HG02870 (cell line): Measurements from ENCODE around the gene DNAJC17.

ENCODE experiments used
- ATAC-seq: cut with Tn5 transposase; IDR thresholded peaks from one replicate; pipeline ENCODE4 v1.9.1; 2021; ENCODE audit warnings: mild to moderate bottlenecking, moderate library complexity; ENCODE audit not compliant: unreplicated experiment

DNAJC17 gene, protein sequence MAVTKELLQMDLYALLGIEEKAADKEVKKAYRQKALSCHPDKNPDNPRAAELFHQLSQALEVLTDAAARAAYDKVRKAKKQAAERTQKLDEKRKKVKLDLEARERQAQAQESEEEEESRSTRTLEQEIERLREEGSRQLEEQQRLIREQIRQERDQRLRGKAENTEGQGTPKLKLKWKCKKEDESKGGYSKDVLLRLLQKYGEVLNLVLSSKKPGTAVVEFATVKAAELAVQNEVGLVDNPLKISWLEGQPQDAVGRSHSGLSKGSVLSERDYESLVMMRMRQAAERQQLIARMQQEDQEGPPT

DNA sequence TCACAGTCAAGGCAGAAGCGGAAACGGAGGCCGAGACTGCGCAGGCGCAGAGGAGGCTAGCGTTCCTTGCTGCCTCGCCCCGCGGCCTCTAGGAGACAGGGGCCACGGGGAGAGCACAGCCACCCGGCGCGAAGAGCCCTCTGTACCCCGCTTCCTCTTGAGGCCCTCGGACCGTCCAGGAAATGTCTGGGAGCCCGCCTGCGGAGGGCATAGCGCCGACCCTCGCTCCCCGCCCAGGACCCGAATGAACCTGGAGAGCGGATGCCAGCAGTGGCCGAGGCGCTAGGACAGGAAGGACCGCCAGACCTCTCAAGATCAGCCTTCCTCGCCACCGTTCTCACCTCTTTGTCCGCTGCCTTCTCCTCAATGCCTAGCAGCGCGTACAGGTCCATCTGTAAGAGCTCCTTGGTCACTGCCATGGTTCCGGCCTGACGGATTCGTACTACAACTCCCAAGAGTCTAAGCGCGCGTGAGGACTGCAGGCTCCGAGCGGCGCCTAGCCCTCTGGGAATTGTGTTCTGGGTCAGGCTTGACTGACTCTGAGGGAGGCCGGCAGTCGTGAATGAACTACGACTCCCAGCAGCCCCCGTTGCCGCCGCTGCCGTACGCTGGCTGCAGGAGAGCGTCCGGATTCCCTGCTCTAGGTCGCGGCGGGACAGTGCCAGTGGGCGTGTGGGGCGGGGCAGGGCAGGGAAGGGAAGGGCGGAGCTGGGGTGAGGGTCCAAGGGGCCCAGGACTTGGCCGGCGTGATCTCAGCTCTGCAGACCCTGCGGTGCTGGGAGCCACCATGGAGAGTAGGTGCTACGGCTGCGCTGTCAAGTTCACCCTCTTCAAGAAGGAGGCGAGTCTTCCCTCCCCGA is at the start of gene DNAJC17, which contains the start of gene ZFYVE19:
Gene DNAJC17, minus strand, starts transcription at position 446 of the 860 bp plus-strand sequence. Its CDS starts 27 bp downstream, at position 419.
Gene ZFYVE19, plus strand, starts transcription at position 62 of the 860 bp plus-strand sequence. Its CDS starts 501 bp downstream, at position 563.
- ATAC-seq, result peak; percentile 93

DNA sequence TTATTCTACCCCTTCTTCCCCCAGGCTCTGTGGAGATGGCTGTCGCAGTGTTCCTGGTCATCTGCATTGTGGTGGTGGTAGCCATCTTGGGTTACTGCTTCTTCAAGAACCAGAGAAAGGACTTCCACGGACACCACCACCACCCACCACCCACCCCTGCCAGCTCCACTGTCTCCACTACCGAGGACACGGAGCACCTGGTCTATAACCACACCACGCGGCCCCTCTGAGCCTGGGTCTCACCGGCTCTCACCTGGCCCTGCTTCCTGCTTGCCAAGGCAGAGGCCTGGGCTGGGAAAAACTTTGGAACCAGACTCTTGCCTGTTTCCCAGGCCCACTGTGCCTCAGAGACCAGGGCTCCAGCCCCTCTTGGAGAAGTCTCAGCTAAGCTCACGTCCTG is 49.5 kb upstream of the DNAJC17 start:
- ATAC-seq, result no peak

DNA sequence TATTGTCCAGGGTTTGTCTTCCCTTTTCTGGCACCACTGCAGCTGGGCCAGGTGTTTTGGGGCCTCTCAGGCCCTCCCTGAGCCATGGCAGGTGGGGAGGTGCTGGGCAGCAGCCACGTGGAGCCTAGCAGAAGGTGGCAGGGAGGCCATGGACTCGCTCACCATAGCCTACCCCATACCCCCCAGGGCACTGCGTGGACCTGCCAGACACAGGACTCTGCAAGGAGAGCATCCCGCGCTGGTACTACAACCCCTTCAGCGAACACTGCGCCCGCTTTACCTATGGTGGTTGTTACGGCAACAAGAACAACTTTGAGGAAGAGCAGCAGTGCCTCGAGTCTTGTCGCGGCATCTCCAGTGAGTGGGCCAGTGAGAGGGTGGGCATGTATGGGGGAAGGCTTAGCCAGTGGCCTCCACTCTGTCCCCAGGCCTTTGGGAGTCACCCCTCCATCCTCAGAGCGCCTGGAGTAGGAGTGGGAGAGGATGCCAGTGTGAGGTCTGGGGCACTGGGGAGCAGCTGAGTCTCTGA is 48.5 kb upstream of the DNAJC17 start:
- ATAC-seq, result no peak

DNA sequence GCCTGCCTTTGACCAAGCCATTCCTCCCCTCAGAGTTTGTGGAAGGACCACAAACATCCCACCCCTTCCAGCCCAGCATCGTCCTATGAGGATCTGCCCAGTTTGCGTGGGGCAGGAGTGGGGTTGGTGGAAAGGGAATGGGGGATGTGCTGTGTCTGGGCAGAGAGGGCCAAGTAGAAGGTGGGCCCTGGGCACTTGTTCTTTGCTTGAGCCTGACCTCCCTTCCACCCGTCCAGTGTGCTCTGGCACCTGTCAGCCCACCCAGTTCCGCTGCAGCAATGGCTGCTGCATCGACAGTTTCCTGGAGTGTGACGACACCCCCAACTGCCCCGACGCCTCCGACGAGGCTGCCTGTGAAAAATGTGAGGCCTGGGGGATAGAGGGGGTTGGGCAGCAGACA is 46.9 kb upstream of the DNAJC17 start:
- ATAC-seq, result no peak

DNA sequence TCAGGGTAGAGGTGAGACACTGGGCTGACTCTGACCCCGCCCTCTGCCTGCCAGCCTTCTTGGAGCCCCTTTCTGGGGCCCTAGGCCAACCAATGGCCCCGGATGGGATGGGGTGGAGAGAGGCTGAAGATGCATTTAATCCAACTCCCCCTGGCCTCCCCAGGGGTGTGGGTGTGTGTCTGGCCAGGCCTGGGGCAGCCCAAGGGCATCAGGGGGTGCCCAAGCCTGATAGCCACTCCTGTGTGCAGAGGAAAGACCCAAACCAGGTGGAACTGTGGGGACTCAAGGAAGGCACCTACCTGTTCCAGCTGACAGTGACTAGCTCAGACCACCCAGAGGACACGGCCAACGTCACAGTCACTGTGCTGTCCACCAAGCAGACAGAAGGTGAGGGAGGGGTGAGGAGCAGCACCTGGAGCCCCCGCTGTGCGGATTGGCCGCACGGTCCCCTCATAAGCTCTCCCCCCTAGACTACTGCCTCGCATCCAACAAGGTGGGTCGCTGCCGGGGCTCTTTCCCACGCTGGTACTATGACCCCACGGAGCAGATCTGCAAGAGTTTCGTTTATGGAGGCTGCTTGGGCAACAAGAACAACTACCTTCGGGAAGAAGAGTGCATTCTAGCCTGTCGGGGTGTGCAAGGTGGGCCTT is 46.1 kb upstream of the DNAJC17 start:
- ATAC-seq, result no peak

DNA sequence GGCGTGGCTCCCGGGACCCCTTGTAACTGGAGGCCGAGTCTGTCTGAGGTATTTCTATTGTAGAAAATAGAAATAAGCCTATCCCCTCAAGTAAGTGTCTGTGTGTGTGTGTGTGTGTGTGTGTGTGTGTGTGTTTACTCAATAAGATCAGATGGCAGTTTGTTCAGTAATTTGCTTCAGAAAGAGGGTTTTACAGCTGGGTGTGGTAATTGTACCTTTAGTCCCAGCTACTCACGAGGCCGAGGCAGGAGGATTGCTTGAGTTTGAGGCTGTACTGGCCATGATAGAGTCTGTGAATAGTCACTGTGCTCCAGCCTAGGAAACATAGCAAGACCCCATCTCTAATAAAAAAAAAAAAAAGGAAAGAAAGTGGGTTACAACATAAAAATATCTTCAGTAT is 45.3 kb upstream of the DNAJC17 start:
- no peak for ATAC-seq

DNA sequence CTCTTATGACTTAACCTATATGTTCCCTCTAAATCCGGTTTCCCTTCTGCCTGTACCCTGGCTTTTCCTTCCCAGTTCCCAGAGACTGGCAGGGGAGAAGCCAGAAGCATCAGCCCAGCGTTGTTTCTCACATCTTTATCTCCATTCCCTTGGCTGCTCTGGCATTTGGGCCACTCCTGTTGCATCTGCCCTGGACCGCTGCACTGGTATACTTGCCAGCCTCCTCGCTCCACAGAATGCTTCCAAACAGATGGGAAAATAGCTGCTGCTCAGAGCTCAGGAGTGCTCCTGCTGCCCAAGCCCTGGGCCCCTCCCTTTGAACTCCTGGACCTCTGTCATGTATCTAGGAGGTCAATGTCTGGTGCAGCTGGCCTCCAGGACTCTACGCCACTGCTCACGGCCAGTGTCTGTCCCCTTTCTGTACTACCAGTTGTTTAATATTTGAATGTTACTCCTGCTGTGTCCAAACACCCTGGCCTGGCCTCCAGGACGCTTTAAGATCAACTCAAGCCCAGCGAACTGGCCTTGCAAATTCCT is 43.4 kb upstream of the DNAJC17 start:
- ATAC-seq, result no peak

DNA sequence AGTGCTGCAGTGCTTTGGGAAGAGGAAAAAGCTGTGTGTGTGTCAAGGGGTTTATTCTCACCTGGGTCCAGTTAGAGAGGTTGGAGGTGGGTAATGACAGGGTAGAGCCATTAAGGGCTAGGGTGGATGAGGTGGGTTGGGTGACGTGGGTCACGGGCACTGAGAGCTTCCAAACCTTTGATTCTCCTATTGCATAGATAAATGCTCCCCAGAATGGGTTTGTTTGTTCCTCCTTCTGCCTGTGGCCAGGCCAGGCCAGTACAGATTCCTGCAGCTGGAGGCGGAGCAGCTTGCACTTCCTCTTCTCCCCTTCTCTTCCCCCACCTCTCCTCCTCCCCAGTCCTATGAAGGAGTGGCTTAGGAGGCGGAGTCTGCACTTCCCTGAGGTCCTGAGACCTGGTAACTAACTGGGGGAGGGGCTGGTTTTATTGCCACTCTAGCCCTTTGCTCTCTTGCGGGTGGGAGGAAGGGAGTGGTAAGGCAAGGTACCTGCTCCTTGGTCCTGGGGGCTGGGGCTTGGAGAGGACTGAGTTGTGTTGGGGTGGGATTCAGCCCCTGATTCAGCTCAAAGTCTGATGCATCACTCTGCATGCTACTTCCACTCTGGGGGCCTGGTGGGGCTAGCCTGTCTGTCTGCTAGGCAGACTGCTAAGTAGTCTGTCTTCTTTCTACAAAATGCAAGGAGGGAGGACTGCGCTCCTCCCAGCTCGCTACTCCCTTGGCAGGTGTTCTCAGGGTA is 40.1 kb upstream of the DNAJC17 start:
- peak; percentile 61 for ATAC-seq

DNA sequence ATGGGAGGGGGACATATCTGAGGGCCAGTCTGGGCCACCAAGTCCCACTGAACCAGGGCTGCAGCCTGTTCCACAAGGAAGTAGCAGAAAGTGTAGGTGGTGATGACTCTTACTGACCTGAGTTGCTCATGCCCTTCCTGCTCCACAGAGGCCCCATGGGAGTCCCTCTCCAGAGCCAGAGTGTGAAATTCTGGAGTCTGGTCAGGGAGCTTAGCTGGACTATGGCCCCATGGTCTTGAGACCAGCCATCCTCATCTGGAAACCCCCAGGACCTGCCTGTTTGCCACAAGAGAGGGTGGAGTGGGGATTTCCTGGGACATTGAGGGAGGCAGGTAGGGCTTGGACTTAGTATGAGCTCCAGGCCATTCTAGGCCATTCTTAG is 39.6 kb upstream of the DNAJC17 start:
- no peak for ATAC-seq

DNA sequence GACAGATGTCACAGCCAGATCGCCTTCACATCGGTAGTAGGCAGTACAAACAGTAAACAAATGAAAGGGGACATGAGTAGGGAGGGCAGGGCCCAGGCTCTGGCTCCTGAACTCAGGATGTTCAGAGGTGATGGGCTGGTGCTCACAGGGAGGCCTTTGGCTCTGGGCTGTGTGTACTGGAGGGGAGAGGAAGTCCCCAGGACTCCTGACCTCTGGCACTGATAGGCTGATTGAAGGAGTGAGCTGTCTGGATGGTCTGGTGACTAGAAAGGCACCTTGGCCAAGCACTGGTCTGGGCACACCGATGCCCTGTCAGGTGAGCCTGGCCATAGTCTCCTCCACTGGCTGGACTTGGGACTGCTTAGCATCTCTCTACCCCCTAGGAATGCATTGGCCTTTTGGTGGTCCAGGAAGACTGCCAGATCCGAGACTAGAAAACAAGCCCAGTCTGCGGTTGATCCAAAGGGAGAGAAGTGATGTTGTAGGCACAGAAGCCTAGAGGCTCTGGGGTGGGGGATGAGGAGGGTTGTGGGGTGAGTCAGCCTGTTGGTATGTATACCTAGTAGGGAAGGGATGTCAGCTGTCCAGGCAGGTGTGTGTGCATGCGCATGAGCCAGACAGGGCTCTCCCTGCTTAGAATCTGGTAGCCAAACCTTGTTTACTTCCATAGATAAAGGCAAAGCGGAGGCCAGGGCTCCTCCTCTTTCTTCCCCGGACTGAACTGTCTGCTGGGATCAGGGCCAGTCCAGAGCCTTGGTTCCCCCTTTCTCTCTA is 38.4 kb upstream of the DNAJC17 start:
- ATAC-seq, result no peak

DNA sequence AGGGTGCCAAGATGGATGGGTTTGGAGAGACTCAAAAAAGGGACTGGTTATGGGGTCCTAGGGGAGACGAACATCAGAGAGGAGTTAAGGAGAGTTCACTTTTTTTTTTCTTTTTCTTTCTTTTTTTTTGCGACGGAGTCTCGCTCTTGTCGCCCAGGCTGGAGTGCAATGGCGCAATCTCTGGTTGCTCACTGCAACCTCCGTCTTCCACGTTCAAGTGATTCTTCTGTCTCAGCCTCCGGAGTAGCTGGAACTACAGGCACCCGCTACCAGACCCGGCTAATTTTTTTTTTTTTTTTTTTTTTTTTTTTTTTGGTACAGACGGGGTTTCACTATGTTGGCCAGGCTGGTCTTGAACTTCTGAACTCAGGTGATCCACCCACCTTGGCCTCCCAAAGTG is 37.8 kb upstream of the DNAJC17 start:
- ATAC-seq, result no peak

DNA sequence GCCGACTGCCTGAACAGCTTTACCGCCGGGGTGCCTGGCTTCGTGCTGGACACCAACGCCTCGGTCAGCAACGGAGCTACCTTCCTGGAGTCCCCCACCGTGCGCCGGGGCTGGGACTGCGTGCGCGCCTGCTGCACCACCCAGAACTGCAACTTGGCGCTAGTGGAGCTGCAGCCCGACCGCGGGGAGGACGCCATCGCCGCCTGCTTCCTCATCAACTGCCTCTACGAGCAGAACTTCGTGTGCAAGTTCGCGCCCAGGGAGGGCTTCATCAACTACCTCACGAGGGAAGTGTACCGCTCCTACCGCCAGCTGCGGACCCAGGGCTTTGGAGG is 37.4 kb upstream of the DNAJC17 start:
- no peak for ATAC-seq

DNA sequence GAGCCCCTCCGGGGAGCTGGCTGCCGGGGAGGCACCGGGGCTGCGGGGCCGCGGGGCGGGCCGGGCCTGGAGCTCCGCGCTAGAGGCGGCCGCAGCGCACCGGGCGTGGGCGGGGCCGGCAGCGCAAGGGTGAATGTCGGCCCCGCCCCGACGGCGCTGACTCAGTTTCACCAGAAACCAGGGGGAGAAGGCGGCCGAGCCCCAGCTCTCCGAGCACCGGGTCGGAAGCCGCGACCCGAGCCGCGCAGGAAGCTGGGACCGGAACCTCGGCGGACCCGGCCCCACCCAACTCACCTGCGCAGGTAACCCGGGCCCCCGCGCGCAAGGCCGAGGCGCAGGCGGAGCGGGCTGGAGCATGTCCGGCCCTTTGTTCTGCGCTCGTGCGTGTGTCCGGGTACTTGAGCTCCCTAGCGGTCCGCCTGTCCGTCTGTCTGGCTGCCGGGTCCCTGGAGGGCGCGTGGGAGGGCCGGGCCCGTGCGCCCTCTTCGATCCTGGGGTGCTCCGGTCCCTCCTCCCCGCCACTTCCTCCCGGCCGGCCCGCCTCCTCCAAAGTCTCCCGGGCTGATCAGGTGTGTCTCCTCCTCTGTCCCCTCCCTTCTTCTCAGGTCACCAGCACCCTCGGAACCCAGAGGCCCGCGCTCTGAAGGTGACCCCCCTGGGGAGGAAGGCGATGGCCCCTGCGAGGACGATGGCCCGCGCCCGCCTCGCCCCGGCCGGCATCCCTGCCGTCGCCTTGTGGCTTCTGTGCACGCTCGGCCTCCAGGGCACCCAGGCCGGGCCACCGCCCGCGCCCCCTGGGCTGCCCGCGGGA is 36.8 kb upstream of the DNAJC17 start, which contains the start of gene SPINT1:
Gene SPINT1, plus strand, starts transcription at position 164 of the 811 bp plus-strand sequence. Its CDS starts 507 bp downstream, at position 671.
- no peak for ATAC-seq

DNA sequence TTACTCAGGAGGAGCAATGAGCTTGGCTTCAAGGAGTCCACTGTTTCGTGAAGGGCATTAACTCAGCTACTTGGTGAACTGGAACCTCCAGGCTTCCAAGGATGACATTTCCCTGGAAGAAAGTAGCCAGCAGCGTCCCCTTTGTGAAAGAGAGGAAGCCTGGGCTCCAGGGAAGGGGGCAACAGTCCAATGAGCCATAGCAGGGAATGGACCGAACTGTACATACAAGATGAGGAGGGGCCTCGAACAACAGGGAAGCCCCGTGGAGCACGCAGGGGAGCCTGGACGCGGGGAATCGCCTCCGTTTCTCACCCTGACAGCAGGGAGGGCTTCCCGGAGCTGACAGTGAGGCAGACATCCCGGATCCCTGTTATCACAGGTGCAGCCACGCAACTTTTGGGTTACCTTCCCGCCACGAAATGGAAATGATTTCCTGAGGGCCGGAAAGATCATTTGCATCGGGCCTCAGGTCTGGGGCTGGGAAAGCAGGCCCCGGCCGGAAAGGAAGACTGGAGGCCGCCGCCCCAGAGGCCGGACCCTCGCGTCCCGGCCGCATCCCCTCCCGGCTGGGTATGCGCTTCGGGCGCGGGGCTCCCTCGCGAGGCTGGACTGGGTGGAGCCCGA is 36.1 kb upstream of the DNAJC17 start:
- no peak for ATAC-seq

DNA sequence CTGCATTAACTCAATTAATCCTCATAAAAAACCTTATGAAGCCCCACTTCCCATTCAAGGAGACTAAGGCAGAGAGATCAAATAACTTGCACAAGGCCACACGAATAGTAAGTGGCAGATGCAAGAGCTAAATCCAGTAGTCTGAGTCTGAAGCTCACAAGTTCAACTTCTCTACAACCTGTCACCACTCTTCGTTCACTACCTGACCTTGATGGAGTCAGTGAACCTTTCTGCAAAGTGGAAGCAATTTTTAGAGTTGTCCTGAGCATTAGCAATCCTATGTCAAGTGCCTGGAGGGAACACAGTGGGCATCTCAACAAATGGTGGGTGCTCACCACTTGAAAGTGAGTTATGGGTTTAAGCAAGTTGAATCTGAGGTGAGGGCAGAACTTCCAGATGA is 34.5 kb upstream of the DNAJC17 start:
- no peak for ATAC-seq

DNA sequence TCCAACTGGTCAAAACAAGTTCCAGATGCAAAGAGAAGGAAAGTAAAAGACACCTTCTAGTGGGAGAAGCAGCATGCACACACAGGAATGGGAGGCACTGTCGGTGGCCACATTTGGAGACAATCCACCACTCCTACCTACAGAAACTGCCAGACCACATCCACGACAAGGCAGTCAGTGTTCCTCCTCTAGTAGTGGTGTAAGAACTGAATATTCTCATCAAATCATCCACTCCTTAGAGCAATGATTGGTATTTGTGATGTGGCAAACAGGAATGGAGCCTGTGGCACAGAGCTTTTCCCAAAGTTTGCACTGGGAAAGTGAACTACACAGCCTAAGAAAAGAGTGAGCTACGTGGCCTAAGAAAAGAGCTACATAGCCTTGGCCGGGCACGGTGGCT is 31.5 kb upstream of the DNAJC17 start:
- ATAC-seq, result no peak

DNA sequence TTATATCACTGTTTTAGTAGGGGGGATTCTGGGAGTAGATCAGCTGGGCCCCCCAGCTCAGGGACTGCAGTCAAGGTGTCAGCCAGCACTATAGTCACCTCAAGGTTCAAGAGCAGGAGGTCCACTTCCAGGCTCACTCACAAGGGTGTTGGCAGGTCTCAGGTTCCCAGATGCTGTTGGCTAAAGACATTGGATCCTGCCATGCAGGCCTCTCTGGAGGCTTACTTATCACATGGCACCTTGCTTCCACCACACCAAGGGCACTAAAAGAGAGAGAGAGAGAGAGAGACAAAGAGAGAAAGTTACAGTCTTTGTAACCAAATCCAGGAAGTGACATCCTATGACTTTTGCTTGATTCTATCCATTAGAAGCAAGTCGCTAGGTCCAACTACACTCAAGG is 28.7 kb upstream of the DNAJC17 start:
- ATAC-seq, result no peak

DNA sequence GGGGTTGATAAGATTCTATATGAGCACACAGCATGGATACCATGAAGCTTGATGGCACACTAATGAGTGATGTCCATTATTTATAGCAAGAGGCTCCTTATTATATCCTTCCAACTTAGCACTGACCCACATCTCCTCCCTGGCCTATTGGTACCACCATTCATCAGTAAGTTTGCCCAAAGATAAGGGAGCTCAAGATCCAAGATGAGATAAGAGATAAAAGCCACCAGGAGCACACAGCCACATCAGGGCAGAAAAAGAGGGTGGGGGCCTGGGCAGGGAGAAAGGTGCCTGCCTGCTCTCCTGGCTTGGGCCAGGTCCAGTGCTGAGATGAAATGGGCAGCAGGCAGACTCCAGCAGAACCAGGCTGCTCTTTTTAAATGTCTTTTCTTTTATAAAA is 25.6 kb upstream of the DNAJC17 start:
- ATAC-seq, result no peak
